Panc1 (cell line): ENCODE measurements around the gene GPR25. TPM values are rescaled to one million over a fixed set of nuclear protein-coding genes. Genes with fewer than 3 reads are reported as not detected.

ENCODE experiments used
- ATAC-seq: fragments of 200-7000 bp; cut with Tn5 transposase; 2 replicates; pipeline ENCODE4 v1.9.1; 2020; ENCODE audit warnings: mild to moderate bottlenecking, moderate library complexity
- BruUV-seq: library from RNA; stranded (reverse); fragments of 400-500 nt; replicated peaks from 2 replicates; lab custom pipeline; 2021; lab: Mats Ljungman, UMichigan
- CTCF ChIA-PET: fragments of 300-600 bp; sonication (Branson Sonifier 250); formaldehyde crosslinking; loops from one replicate; lab custom pipeline; 2022; ENCODE audit warnings: antibody characterized with exemption; lab: Charles Lee
- POLR2A ChIA-PET: fragments of 300-600 bp; sonication (Branson Sonifier 250); formaldehyde crosslinking; loops from one replicate; lab custom pipeline; 2022; ENCODE audit warnings: antibody characterized with exemption; lab: Charles Lee
- DNase-seq: peaks from one replicate; pipeline ENCODE4 v3.0.0-alpha.2; 2010; ENCODE audit warnings: low read depth, low spot score
- H3K27ac ChIP-seq: 2 replicates; pipeline ENCODE4 v1.5.1; 2011; ENCODE audit warnings: mild to moderate bottlenecking, low read length, inconsistent platforms
- H3K27me3 ChIP-seq: fragments of 200-500 bp; sonication (Bioruptor generic); 2 replicates; pipeline ENCODE4 v1.6.0; 2014; ENCODE audit warnings: low read length, inconsistent platforms; ENCODE audit not compliant: control insufficient read depth, insufficient read depth
- H3K36me3 ChIP-seq: fragments of 200-500 bp; sonication (Bioruptor generic); 2 replicates; pipeline ENCODE4 v1.5.1; 2014; ENCODE audit warnings: inconsistent platforms, mild to moderate bottlenecking, low read length, moderate library complexity; ENCODE audit not compliant: control insufficient read depth, insufficient read depth
- H3K4me1 ChIP-seq: 2 replicates; pipeline ENCODE4 v1.5.1; 2011; ENCODE audit warnings: inconsistent platforms, mild to moderate bottlenecking, low read length, moderate library complexity; ENCODE audit not compliant: control insufficient read depth, insufficient read depth
- H3K4me3 ChIP-seq, 2 experiments: 2 replicates each; pipeline ENCODE4 v1.5.1; 2011 to 2012; ENCODE audit warnings: low read depth in 2 of 2, low read length in 2 of 2, mild to moderate bottlenecking in 2 of 2, inconsistent platforms in 1 of 2, moderate library complexity in 1 of 2
- H3K9me3 ChIP-seq: fragments of 200-500 bp; sonication (Bioruptor generic); 2 replicates; pipeline ENCODE4 v1.5.1; 2014; ENCODE audit warnings: low read depth, mild to moderate bottlenecking, inconsistent platforms, low read length, moderate library complexity; ENCODE audit not compliant: control insufficient read depth, insufficient read depth
- CTCF ChIP-seq: fragments of 450-650 bp; IDR thresholded peaks from 2 replicates; pipeline ENCODE4 v1.5.1; 2017; ENCODE audit warnings: mild to moderate bottlenecking
- POLR2AphosphoS5 ChIP-seq: IDR thresholded peaks from 2 replicates; pipeline ENCODE4 v1.6.1; 2012; ENCODE audit warnings: mild to moderate bottlenecking, low read depth, low read length, moderate library complexity
- REST ChIP-seq, 2 experiments: IDR thresholded peaks; 2 replicates each; pipeline ENCODE4 v1.6.1; 2011 to 2012; ENCODE audit warnings: low read depth in 2 of 2, control low read depth in 1 of 2, low read length in 1 of 2, mild to moderate bottlenecking in 1 of 2, moderate library complexity in 1 of 2; ENCODE audit not compliant: insufficient read depth in 1 of 2
- SIN3A ChIP-seq: IDR thresholded peaks from 2 replicates; pipeline ENCODE4 v1.6.1; 2012; ENCODE audit warnings: low read depth, mild to moderate bottlenecking, low read length, moderate library complexity, borderline replicate concordance; ENCODE audit not compliant: insufficient read depth
- TCF7L2 ChIP-seq: IDR thresholded peaks from 2 replicates; pipeline ENCODE4 v1.6.1; 2011; ENCODE audit warnings: mild to moderate bottlenecking, low read depth, low read length, inconsistent platforms
- in situ Hi-C: cut with HindIII; loops from 2 replicates; pipeline ENCODE4 v1.10.0; 2016; ENCODE audit warnings: low sequenced_read_pairs, low pct_unique_long_range_greater_than_20kb
- intact Hi-C: fragments of 100-400 bp; cut with micrococcal nuclease; formaldehyde crosslinking; loops from one replicate; pipeline ENCODE4 v1.10.0; 2022; ENCODE audit not compliant: unreplicated experiment
- total RNA-seq: library from RNA; stranded (reverse); gene quantifications from one replicate; pipeline ENCODE4 v1.2.1, GENCODE V29; 2021; ENCODE audit not compliant: unreplicated experiment

GPR25 gene
- total RNA-seq, 1 experiment from 2014 or later: not detected

- BruUV-seq: no TSS peak
- Histone ChIP-seq H3K4me3 (no peak overlapping the region), H3K27me3 (no peaks in the 10 kb centered on the region), H3K9me3 (no peaks in the 10 kb centered on the region), H3K36me3 (no peaks in the 10 kb centered on the region), H3K4me1 (peaks cover 19% of the 10 kb centered on the region), H3K27ac (no peak overlapping the region)
- ATAC-seq (no peak), DNase-seq (no peak)
- in situ Hi-C loops: no loop called here
- POLR2A ChIA-PET: no interaction called here
- CTCF ChIA-PET: interaction anchor here (0.7 kb wide), 1 partner anchor 1817 kb away, joined by 3 read pairs; no protein-coding TSS in a partner anchor
- intact Hi-C loops: no loop called here
- TF ChIP-seq POLR2AphosphoS5: no peak
- no peak for TF ChIP-seq CTCF
- no peak for TF ChIP-seq SIN3A
- no peak for TF ChIP-seq REST (IDR thresholded peaks at IDR 0.05; ENCODE audit: insufficient read depth in 1 of 2, low read depth in 2 of 2, low read length in 1 of 2)
- TF ChIP-seq TCF7L2: no peak
Observed at GRCh38 chr1:200890027-200890426, 17.2 kb downstream of the GPR25 start.

- Histone ChIP-seq H3K4me3 (peak overlapping the region; percentile 52), H3K9me3 (no peaks in the 10 kb centered on the region), H3K36me3 (no peaks in the 10 kb centered on the region), H3K27ac (peak overlapping the region; percentile 82), H3K4me1 (peaks cover 24% of the 10 kb centered on the region), H3K27me3 (no peaks in the 10 kb centered on the region)
- ATAC-seq (peak; percentile 83), DNase-seq (peak; percentile 24)
- CTCF ChIA-PET: no interaction called here
- intact Hi-C loops (no loop called here), in situ Hi-C loops (no loop called here)
- TF ChIP-seq POLR2AphosphoS5 (no peak), SIN3A (no peak), CTCF (peak; percentile 76; the same call in 1 of the 2 replicates), REST (IDR thresholded peaks at IDR 0.05; ENCODE audit: insufficient read depth in 1 of 2, low read depth in 2 of 2, low read length in 1 of 2) (no peak), TCF7L2 (peak; percentile 71; the same call in 1 of the 2 replicates)
- POLR2A ChIA-PET: no interaction called here
- BruUV-seq: no TSS peak
Observed at GRCh38 chr1:200890818-200891773, 18.3 kb downstream of the GPR25 start.
